HG03135 (cell line): Measurements from ENCODE around the gene BCAM.
"Not testable (repeated sequence)": the region's sequence is repeated elsewhere in the genome, so short reads cannot be mapped to it uniquely, and the experiment has no call there.

ENCODE experiments used
- ATAC-seq: cut with Tn5 transposase; IDR thresholded peaks from one replicate; pipeline ENCODE4 v1.9.1; 2021; ENCODE audit warnings: mild to moderate bottlenecking, moderate library complexity; ENCODE audit not compliant: unreplicated experiment

The BCAM gene, protein sequence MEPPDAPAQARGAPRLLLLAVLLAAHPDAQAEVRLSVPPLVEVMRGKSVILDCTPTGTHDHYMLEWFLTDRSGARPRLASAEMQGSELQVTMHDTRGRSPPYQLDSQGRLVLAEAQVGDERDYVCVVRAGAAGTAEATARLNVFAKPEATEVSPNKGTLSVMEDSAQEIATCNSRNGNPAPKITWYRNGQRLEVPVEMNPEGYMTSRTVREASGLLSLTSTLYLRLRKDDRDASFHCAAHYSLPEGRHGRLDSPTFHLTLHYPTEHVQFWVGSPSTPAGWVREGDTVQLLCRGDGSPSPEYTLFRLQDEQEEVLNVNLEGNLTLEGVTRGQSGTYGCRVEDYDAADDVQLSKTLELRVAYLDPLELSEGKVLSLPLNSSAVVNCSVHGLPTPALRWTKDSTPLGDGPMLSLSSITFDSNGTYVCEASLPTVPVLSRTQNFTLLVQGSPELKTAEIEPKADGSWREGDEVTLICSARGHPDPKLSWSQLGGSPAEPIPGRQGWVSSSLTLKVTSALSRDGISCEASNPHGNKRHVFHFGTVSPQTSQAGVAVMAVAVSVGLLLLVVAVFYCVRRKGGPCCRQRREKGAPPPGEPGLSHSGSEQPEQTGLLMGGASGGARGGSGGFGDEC

GRCh38 chr19:44808463-44809371 is at the start of gene BCAM:
Gene BCAM (plus strand): TSS chr19:44809103. CDS start chr19:44809125, 22 bp downstream.
- ATAC-seq, result no peak

- no peak for ATAC-seq
Measured at GRCh38 chr19:44762038-44762437, 46.9 kb upstream of the BCAM start.

- ATAC-seq, result no peak
Measured at GRCh38 chr19:44765033-44765948, 43.6 kb upstream of the BCAM start.

DNA sequence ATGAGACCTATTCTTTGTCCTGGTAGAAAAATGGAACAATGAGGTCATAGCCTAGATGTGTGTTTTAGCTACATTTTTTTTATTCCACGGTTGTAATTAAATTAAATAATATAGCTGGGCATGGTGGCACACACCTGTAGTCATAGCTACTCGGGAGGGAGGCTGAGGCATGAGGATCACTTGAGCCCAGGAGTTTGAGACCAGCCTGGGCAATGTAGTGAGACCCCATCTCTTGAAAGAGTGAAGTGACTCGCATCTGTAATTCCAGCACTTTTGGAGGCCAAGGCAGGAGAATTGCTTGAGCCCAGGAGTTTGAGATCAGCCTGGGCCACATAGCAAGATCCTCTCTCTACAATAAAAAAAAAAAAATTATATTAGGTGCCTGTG is 43.0 kb upstream of the BCAM start:
- no peak for ATAC-seq

GRCh38 chr19:44767295-44768180 is 41.4 kb upstream of the BCAM start:
- no peak for ATAC-seq

DNA sequence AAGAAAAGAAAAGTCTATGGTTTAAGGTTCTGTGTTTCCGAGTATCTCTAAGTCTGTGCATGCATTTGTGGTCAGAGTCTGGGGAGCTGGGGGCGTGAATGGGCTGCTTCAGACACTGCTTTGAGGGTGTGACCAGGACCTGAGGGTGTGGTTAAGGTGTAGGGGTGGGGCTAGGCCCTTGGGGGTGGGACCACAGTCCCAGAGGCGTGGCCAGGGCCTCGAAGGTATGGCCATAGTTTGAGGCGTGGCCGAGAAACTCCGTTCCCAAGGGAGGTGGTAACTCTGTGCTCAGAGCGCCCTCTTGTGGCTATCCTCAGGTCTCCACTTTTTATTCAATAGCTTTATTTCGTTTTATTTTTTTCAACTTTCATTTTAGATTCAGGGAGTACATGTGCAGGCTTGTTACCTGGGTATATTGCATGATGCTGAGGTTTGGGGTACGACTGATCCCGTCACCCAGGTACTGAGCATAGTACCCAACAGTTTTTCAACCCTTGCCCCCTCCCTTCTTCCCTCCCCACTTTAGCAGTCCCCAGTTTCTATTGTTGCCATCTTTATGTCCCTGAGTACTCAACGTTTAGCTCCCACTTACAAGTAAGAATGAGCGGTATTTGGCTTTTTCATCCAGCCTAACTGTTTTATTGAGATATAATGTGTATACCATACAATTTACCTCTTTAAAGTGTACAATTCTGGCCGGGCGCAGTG is 38.2 kb upstream of the BCAM start:
- peak; percentile 94 for ATAC-seq

DNA sequence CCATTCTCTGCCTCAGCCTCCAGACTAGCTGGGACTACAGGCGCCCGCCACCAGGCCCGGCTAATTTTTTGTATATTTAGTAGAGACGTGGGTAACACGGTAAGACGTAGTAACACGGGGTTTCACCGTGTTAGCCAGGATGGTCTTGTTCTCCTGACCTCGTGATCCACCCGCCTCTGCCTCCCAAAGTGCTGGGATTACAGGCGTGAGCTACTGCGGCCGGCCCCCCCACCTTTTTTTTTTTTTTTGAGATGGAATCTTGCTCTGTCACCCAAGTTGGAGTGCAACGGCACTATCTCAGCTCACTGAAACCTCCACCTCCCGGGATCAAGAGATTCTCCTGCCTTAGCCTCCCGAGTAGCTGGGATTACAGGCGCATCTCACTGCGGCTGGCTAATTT is 36.8 kb upstream of the BCAM start:
- ATAC-seq, result not testable (repeated sequence)

DNA sequence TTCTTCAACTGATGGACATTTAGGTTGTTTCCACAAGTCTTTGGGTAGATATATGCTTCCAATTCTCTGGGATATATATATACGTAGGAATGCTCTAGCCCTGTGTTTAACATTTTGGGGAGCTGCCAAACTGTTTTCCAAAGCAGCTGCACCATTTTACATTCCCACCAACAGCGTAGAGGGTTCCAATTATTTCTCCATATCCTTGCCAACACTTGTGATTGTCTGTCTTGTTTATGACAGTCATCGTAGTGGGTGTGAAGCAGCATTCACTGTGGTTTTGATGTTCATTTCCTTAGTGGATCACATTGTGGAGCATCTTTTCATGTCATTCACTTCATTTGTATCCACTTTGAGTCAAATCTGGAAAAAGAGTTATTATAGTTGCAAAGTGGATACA is 35.9 kb upstream of the BCAM start:
- ATAC-seq, result no peak

- no peak for ATAC-seq
Measured at GRCh38 chr19:44775676-44776240, 33.1 kb upstream of the BCAM start.

- no peak for ATAC-seq
Measured at GRCh38 chr19:44776402-44777096, 32.4 kb upstream of the BCAM start.

- ATAC-seq, result no peak
Measured at GRCh38 chr19:44777715-44778347, 31.1 kb upstream of the BCAM start, which contains the start of gene CBLC. Gene CBLC (plus strand): TSS chr19:44777890. CDS start chr19:44777932, 42 bp downstream.

- no peak for ATAC-seq
Measured at GRCh38 chr19:44779150-44779549, 29.8 kb upstream of the BCAM start.

DNA sequence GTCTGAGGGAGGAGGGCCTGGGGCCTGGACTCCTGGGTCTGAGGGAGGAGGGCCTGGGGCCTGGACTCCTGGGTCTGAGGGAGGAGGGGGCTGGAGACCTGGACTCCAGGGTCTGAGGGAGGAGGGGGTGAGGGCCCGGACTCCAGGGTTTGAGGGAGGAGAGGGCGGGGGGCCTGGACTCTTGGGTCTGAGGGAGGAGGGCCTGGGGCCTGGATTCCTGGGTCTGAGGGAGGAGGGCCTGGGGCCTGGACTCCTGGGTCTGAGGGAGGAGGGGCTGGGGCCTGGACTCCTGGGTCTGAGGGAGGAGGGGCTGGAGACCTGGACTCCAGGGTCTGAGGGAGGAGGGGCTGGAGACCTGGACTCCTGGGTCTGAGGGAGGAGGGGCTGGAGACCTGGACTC is 27.2 kb upstream of the BCAM start:
- not testable (repeated sequence) for ATAC-seq

GRCh38 chr19:44782729-44783128 is 26.2 kb upstream of the BCAM start:
- ATAC-seq, result no peak

GRCh38 chr19:44783545-44783944 is 25.4 kb upstream of the BCAM start:
- ATAC-seq, result no peak

- ATAC-seq, result no peak
Measured at GRCh38 chr19:44785271-44785670, 23.6 kb upstream of the BCAM start.

DNA sequence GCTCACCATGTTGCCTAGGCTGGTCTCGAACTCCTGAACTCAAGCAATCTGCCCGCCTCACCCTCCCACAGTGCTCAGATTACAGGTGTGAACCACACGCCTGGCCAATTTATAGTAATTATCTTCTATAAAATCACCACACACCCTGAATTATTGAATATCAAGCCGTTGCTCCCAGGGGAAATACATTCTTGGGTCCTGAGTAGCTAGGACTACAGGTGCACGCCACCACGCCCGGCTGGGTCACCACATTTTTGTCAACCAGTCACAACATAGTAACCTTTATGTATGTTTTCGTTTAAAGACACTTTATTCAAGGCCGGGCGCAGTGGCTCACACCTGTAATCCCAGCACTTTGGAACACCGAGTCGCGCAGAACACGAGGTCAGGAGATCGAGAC is 22.9 kb upstream of the BCAM start:
- ATAC-seq, result no peak
